ENCODE data around the gene SIGLEC8.
A peak's percentile ranks its signal among the peaks of the same experiment; 100 is the strongest.
"Not testable (repeated sequence)": the region's sequence is repeated elsewhere in the genome, so short reads cannot be mapped to it uniquely, and the experiment has no call there.

SIGLEC8 gene

DNA sequence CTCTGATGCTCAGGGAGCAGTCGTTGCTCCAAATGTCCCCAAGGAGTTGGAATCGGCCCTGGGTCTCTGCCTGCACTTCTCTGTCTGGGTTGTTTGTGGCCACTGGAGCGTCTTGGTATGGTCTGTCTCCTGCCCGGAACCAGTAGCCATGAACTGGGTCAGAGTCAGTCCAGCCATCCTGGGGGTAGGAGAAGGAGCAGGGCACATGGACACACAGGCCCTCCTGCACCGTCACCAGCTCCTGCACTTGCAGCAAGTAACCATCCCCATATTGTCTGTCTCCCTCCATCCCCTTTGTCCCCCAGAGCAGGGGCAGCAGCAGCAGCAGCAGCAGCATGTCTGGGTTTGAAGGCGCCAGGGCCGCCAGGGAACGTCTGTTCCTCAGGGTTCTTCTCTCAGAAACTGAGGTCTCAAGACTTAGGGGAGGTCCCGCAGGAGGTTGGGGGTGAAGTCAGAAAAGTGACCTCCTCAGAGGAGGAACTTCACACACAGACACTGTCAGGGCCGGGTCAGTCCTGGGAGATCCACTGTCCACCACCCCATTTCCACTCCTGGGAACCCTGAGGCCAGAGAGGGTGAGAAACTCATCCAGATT lies at the start of gene SIGLEC8:
TSS of gene SIGLEC8 (minus strand) at position 404 of the 595 bp plus-strand sequence. CDS start at position 337, 67 bp downstream.
- no peak for DNase-seq

DNA sequence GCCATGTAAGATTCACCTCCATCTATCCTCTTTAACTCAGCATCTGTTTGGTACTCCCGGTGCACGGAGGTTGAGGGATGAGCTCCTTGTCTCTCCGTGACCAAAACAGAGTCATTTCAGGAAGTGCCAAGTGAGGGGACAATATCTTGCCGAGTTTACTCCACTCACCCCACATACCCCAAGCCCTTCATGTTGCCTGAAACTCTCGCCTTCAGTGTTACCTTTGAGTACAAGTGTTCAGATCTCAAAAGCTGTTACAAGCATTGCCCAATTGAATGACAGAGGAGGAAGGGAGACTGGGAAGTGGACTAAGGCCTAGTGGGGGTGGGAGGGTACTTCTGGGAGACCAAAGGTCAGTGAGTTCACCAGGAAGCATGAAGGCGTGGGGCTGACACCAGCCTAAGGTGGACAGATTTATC lies 49.4 kb upstream of the SIGLEC8 start:
- DNase-seq: no peak

DNA sequence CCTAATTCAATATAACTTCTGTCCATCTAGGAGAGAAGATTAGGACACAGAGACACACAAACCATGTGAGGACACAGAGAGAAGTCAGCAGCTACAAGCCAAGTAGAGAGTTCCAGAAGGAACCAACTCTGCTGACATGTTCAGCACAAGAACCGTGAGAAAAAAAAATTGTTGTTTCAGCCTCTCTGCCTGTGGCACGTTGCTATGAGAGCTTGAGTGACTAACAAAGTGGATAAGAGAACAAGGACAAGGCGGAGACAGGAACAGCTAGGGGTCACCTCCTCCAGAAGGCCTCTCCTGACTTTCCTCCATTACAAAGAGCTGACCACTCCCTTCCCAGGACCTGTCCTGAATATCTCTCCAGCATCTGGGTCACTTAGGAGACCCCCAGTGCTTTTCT lies 48.9 kb upstream of the SIGLEC8 start:
- DNase-seq: no peak

DNA sequence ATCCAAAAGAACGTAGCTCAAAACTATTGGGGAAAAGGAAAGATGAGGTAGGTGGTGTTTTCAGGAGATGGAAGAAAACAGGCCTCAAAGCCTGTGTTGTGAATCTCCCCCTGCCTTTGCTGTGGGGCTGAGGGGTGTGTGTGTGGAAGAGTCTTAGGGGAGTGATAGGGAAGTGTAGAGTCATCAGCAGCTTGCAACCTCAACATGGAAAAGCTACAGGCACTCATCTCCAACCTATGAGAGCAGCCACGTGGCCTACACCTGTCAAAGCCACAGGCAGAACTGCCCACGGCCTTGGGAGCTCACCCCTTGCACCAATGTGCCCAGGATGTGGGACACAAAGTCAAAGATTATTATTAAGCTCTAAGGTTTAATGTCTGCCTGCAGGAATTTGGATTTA lies 47.6 kb upstream of the SIGLEC8 start:
- DNase-seq: no peak

DNA sequence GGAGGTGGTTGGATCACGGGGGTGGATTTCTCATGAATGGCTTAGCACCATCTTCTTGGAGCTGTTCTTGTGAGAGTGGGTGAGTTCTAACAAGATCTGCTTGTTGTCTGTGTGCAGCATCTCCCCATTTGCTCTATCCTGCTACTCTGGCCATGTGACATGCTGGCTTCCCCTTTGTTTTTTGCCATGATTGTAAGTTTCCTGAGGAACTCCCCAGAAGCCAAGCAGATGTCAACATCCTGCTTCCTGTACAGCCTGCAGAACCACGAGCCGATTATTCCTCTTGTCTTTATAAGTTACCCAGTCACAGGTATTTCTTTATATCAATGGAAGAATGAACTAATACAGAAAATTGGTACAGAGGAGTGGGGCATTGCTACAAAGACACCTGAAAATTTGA lies 45.6 kb upstream of the SIGLEC8 start:
- DNase-seq: no peak

DNA sequence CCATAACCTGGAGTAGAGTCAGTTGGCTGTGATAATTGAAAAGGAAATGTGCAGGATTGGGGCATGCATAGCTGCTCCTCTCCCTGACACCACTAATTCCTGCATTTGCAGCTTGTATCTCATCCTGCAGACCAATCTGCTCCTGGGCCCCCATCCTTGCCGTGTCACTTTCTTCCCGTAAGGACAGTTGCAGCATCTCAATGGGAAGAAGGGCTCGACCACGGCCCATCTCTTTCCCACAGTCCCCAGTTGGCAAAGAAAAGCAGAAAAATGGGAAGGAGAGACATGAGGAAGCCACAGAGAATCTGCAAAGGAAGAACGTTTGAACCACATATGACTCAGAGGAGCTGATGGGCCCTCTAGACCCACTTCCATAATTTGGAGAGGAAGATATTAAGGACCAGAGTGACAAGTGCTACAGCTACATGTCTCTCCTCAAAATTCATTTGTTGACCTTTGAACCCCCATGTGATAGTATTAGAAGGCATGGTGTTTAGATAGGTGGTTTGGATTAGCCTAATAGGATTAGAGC lies 45.1 kb upstream of the SIGLEC8 start:
- no peak for DNase-seq

DNA sequence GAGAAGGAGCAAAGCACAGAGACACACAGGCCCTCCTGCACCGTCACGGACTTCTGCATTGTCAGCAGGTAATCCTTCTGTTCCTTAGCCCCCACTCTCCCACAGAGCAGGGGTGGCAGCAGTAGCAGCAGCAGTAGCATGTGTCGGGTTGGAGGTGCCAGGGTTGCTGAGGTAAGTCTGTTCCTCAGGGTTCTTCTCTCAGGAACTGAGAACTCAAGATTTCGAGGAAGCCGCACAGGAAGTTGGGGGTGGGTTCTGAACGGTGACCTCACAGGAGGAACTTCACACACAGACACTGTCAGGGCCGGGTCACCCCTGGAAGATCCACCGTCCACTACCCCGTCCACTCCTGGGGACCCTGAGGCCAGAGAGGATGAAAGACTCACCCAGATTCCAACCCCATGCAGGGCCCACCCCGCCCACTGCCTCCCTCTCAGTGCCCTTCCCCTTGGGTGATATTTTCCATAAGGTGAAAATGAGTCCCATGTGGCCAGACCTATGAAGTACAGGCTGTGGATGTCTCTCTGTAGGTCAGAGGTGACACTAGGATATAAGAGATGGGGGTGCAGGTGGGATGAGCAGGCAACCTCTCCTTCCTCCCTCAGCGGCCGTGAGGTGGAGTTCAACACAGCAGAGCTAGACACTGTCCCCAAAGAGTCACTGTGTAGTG lies 43.5 kb upstream of the SIGLEC8 start, which contains the start of gene SIGLEC12:
TSS of gene SIGLEC12 (minus strand) at position 207 of the 670 bp plus-strand sequence. CDS start at position 140, 67 bp downstream.
- DNase-seq: no peak

DNA sequence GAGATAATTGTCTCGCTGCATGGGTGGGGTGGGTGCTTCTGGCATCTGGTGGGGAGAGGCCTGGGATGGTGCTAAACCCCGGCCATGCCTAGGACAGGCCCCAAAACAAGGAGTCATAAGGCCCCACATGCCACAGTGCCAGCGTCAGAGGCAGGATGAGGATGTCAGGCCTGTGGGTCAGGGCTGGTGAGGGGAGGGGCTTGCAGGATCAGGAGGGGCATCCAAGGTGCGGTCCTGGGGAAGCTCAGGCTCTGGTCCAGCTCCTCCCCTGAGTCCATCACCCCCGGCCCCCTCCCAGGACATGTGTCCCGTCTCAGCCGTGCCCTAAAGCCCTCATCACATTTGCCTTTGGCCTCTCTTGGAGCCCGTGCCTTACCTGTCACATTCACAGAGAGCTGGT lies 42.7 kb upstream of the SIGLEC8 start:
- not testable (repeated sequence) for DNase-seq

DNA sequence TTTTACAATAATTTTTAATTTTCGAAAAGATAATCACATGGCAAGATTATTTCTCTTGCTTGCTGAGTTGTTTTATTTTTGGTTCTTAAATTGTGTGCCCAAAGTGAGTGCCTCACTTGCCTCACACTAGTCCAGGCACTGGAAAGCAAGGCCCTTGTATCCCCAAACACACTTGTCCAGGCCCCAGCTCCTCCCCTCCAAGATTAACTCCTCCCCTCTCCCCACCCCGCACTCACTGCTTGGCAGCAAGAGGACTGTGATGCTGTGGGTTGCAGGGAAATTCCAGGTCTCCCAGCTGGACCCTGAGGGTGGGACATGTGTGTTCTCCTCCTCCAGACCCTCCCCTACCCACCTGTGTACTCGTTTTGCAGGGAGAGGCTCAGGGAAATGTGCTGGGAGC lies 39.4 kb upstream of the SIGLEC8 start:
- no peak for DNase-seq

DNA sequence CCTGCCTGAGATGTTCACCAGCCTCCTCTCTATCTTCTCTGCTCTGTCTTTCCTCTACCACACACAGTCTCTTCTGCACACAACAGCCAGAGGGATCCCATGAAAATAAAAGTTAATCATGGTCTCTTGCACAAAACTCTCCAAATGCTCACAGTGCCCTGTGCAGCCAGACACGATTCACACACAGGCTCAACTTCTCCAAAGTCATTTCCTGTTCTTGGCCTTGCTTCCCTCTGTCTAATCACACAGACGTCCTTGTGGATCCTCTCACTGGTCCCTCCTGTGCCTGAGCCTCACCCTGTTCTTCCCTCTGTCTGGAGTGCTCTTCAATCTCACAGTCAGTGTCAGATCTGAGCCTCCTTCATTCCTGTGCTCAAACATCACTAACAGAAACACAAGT lies 35.5 kb upstream of the SIGLEC8 start:
- no peak for DNase-seq

DNA sequence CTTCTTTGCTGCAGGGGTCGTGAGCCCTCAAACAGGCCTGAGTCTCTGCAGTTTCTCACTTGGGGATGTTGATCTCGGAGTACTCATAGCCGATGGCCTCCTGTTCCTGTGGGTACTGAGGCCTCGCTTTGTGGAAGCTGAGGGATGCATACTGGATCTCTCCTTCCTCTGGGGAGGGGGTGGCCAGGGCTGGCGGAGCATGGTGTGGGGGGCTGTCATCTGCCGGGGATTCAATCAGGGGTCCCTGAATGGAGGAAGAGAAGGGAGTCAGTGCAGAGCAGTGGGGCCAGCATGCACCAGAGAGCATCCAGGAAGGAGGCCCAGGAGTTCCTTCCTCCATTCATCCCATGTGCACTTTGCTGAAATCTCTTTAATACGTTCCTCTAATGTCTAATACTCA lies 33.3 kb upstream of the SIGLEC8 start:
- no peak for DNase-seq

DNA sequence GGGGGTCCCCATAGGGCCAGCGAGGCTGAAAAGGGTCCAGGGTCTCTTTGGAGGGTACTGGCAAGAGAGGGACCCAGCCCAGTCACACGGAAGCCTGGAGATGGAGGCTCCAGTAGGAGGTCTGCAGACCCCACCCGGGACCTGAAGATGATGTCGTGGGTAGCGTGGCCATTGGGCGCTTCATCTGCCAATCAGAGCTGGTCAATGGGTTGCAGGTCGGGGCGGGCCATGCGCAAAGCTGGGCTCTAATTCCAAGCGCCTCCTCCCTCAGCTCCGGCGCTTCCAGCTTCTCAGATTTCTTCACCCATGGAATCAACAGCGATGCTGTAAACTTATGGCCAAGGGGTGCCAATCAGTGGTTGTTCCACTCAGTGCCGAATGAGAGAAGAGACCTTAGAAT lies 32.4 kb upstream of the SIGLEC8 start:
- no peak for DNase-seq

DNA sequence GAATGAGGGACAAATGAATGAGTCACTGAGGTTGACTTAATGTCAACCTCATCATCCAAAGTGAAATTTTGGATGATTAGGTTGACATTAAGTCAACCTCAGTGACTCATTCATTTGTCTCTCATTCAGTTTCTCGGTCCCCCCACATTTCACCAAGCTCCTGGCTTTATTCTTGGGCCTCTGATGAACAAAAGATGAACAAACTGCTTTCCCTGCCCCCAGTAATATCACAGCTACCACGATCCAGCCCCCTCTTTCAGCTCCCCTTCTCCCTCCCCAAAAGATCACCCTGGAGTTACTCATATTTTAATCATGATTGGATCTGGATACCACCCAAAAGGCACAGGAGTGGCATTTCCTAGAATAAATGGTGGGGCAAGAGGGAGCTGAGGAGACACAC lies 30.9 kb upstream of the SIGLEC8 start:
- DNase-seq: no peak

DNA sequence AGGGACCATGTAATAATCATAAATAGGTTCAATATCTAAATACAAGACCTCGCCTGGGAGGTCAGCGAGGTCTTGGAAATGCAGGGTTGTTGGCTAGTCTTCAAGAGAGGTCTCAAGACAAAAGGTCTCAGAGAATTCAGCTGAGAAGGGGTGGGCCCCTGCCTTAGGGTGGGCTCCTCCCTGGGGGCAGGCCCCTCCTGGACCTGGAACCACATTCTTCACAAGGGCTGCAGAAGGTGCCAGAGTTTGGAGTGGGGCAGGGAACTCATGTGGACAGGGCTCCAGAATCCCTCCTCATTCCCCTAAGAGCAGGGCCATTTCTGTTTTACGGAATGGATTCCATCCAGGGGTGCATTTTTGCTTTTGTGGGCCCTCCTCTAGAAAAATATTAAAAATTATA lies 30.2 kb upstream of the SIGLEC8 start:
- DNase-seq: no peak

DNA sequence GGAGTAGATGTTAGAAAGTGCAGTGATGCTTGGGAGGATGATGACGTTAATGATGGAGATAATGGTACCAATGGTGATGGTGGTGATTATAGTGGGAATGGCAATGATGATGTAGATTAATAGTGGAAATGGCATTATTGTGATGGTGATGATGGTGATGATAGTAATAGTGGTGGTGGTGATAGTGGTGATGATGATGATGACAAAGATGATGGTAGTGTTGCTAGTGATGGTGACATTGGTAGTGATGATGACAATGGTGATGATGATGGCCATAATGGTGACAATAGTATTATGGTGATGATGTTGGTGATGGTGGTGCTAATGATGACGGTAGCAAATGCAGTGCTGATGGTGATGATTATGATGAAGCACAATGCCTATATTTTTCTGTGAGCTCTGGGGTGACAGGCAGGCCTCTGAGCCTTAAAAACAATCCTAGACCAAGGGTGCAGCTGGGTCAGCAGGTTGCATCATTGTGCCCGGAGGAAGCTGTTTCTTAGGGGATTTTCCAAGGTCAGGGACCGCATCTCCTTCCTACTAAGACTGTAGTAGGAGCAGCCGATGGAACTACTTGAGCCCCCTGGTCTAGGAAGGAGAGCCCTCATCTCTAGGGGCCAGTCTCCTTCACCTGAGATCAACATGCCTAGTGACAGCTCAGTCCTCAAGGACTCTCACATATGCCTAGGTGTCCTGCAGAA lies 27.9 kb upstream of the SIGLEC8 start:
- DNase-seq: no peak

DNA sequence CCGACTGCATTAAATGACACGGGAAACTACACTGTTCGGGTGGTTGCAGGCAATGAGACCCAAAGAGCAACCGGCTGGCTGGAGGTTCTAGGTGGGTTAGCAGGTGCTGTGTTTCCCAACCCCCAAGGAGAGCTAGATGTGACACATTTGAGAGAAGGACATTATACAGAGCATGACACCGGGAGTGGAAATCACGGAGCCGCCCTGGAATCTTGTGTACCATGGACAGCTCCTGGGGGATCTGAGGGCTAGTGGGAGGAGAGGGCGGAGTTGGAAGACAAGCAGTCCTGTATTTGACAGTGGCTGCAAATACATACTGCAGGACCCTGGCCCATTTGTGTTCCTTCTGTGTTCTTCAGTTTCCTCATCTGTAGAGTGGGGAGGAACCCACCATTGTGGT lies 22.3 kb upstream of the SIGLEC8 start:
- no peak for DNase-seq

DNA sequence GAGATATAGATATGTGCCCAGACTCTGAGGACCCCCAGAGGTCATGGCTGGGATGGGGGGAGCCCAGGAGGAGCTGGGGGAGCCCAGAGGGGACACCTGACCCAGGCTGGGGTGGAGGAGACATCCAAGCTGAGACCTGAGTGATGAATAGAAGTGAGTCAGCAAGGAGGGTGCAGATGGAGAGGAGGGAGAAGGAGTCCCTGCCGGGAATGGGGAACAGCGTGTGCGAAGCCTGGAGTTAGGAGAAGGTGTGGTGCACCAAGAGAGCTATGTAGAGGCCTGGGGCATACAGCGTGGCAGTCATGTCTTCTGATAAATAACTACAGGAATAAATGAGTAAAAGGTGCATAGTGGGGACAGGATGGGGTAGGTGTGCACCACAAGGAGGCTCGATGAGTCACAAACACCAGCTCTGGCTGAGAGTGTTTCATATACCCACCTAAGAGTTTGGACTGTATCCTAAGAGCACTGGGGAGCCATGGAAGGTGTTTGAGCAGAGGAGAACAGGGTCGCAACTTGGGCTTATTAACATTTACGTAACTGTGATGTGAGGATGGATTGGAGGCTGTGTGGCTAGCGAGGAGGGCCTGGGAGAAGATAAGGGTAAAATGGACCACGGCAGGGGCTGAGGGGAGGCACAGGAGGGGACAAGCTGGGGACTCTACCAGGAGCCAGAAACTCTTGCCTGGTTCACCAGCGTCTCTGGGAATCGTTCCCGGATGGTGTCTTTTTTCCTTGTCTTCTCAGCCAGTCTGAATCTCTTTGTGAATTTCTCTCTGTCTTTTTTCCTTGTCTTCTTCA lies 21.5 kb upstream of the SIGLEC8 start:
- DNase-seq: no peak

DNA sequence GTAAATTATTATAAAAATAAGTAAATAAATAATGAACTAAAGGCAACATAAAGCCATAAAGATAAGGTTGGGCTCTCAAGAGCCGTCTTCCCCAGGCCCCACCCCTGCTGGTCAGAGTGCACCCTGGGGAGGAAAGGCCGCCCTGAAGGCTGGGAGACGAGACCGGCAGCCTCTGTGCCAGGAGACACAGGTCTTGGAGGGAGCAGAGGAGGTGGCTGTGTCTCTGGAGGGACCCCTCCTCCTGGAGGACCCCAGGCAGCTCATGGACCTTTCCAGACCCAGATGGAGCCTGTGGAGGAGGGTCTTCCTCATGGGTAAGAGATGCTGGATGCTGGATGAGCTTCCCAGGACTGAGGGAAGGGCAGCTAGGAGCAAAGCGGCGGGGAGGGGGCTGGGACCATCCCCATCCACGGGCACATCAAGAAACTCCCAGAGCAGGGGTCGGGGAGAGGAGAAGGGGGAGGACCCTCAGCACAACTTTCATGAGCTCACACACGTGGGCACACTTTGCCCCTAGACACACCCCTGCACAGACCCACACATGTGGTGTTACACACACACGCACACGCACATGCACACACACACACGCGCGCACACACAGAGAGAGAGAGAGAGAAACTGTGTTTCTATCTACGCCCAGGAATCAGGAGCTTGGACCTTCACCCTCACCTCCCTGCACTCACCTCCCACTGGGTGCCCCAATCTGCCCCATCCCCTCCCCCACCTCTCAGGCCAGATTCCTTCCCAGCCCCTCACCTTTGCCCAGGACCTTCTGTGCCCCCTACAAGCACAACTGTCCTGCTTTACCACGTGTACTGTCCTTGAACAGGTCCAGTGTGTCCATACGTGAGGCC lies 20.4 kb upstream of the SIGLEC8 start, which contains the start of gene CEACAM18:
TSS of gene CEACAM18 (plus strand) at position 159 of the 854 bp plus-strand sequence.
- DNase-seq: no peak

DNA sequence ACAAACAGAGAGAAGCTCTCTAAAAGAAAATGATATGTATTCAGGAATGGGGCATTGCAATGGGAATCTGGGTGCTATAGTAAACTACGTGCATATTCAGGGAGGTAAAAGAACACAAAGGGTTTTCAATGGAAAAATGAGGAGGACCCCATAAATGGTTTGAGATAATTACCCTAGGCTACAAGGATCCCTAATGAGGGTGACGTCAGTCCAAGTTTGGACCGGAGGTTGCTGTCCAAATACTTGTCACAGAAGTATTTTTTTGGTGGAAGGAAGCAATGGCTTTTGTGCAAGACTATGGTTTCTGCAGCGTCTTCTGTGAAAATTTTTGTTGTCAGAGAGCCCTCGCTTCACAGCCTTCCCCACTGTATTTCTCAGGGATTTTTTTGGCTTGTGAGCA lies 19.1 kb upstream of the SIGLEC8 start:
- DNase-seq: no peak

DNA sequence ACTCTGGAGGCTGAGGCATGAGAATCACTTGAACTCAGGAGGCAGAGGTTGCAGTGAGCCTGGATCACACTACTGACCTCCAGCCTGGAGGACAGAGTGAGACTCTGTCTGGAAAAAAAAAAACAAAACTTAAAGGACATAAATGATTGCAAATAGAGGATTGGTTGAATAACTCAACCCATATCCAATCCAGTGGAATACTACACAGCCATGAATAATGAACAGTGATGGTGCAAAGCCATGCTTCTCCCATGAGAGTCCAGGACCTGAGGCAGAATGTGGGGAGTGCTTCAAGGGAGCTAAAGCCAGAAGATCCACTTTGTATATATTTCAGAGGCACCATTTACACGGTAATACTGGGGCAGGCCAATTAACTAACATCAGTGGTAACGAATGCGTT lies 17.9 kb upstream of the SIGLEC8 start:
- DNase-seq: no peak

DNA sequence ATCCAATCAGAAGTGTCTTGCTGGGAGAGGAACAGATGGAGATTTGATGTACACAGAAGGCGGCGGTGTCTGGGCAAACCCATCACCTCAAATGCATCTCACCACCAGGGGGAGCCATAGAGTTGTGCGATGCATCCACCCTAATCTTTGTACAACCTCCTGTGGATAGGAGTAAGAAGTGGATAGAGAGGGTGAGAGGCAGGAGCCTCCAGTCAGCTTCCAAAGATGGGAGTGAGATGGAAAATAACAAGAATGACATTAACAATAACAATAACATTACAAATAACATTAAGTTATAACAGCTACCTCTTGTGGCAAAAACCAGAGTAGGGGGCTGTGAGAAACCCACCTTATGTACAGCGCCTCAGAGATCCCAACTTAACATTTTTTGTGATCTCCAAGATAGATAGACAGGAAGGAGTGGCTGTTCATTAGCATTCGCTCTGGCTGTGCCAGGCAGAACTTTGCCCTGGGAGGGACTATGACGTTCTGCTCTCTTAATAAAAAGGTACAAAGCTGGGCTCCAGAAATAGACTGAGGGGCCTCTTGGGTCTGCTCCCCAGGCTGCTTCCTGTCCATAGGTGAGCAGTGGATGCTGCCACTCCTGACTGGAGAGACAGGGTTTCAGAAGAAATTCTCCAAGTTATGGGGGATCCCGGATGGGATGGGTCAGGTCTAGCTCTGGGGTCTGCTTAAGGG lies 14.9 kb upstream of the SIGLEC8 start:
- DNase-seq: peak; percentile 92
